Ishikawa (cell line): ENCODE data around the gene CNTNAP2.

Experiments used
- CEBPB ChIP-seq: IDR thresholded peaks from 2 replicates; pipeline ENCODE4 v1.6.1; 2012
- CREB1 ChIP-seq: IDR thresholded peaks from 2 replicates; pipeline ENCODE4 v1.6.1; 2012; ENCODE audit warnings: low read depth
- RAD21 ChIP-seq: IDR thresholded peaks from 2 replicates; pipeline ENCODE4 v1.6.1; 2012; ENCODE audit warnings: low read depth
- REST ChIP-seq: IDR thresholded peaks from 2 replicates; pipeline ENCODE4 v1.6.1; 2012; ENCODE audit warnings: low read depth, mild to moderate bottlenecking
- TAF1 ChIP-seq: IDR thresholded peaks from 2 replicates; pipeline ENCODE4 v1.6.1; 2012; ENCODE audit warnings: low read depth, mild to moderate bottlenecking
- TEAD4 ChIP-seq: IDR thresholded peaks from 2 replicates; pipeline ENCODE4 v1.6.1; 2012
- USF1 ChIP-seq: IDR thresholded peaks from 2 replicates; pipeline ENCODE4 v1.6.1; 2012

- TF ChIP-seq USF1 = no peak
- TF ChIP-seq CEBPB = no peak
- no peak for TF ChIP-seq TEAD4
- TF ChIP-seq REST = no peak
- TF ChIP-seq CREB1 = no peak
- no peak for TF ChIP-seq TAF1
- no peak for TF ChIP-seq RAD21
Observed at GRCh38 chr7:148335790-148336189, 2219.2 kb downstream of the CNTNAP2 start.
